H1 (cell line): ENCODE measurements around the gene MOGAT2. TPM values are rescaled to one million over a fixed set of nuclear protein-coding genes. Genes with fewer than 3 reads are reported as not detected.
A peak's percentile ranks its signal among the peaks of the same experiment; 100 is the strongest.

ENCODE experiments used
- CTCF ChIA-PET: fragments of 300-600 bp; sonication (Branson Sonifier 250); formaldehyde crosslinking; loops from one replicate; lab custom pipeline; 2021; ENCODE audit not compliant: partially characterized antibody; lab: Charles Lee
- POLR2A ChIA-PET: fragments of 300-600 bp; sonication (Branson Sonifier 250); formaldehyde crosslinking; loops from one replicate; lab custom pipeline; 2021; ENCODE audit warnings: inconsistent platforms; ENCODE audit not compliant: partially characterized antibody; lab: Charles Lee
- DNase-seq, 2 experiments: peaks; one replicate each; pipeline versions ENCODE4 v3.0.0 to v3.0.0-alpha.2; 2010 to 2022; ENCODE audit warnings: low spot score in 2 of 2, low read depth in 1 of 2, mixed read lengths in 1 of 2
- FAIRE-seq: peaks from 2 replicates; lab custom pipeline; 2011; peaks lifted over from hg19 to GRCh38; lab: Jason Lieb, UNC
- H2AFZ ChIP-seq: 2 replicates; pipeline ENCODE4 v1.8.1; 2012; ENCODE audit warnings: low read length, inconsistent platforms
- H2AK5ac ChIP-seq: 2 replicates; pipeline ENCODE4 v1.6.1; 2013; ENCODE audit warnings: low read depth, low read length
- H2BK120ac ChIP-seq: replicated peaks from 2 replicates; pipeline ENCODE3; 2013; ENCODE audit warnings: low read depth, low read length, inconsistent platforms
- H2BK12ac ChIP-seq: 2 replicates; pipeline ENCODE4 v1.6.1; 2013; ENCODE audit warnings: low read depth, low read length
- H2BK15ac ChIP-seq: 2 replicates; pipeline ENCODE4 v1.6.1; 2013; ENCODE audit warnings: low read length
- H2BK20ac ChIP-seq: 2 replicates; pipeline ENCODE4 v1.6.1; 2013; ENCODE audit warnings: low read length
- H2BK5ac ChIP-seq: 2 replicates; pipeline ENCODE4 v1.6.1; 2013; ENCODE audit warnings: low read depth, low read length
- H3K14ac ChIP-seq: 2 replicates; pipeline ENCODE4 v1.6.1; 2013; ENCODE audit warnings: inconsistent platforms; ENCODE audit not compliant: insufficient read length
- H3K18ac ChIP-seq: 2 replicates; pipeline ENCODE4 v1.6.1; 2013; ENCODE audit warnings: low read length; ENCODE audit errors: extremely low read depth
- H3K23ac ChIP-seq: 2 replicates; pipeline ENCODE4 v1.6.1; 2013; ENCODE audit warnings: inconsistent platforms; ENCODE audit not compliant: insufficient read length
- H3K23me2 ChIP-seq: 2 replicates; pipeline ENCODE4 v1.6.1; 2013; ENCODE audit warnings: low read depth, low read length
- H3K27ac ChIP-seq: 2 replicates; pipeline ENCODE4 v1.6.1; 2011; ENCODE audit warnings: low read depth, low read length, inconsistent platforms
- H3K27me3 ChIP-seq, 4 experiments: replicated peaks in 1 of 4; 1 replicate in 1 of 4; 2 replicates in 3 of 4; pipeline versions ENCODE4 v1.6.1 to v1.8.1; 2011 to 2013; ENCODE audit warnings: low read length in 3 of 4, mild to moderate bottlenecking in 3 of 4, inconsistent platforms in 2 of 4, mixed read lengths in 2 of 4, moderate library complexity in 1 of 4; ENCODE audit not compliant: control insufficient read depth in 3 of 4, insufficient read depth in 3 of 4; ENCODE audit errors: extremely low read depth in 1 of 4
- H3K36me3 ChIP-seq, 4 experiments: 2 replicates each; pipeline versions ENCODE4 v1.6.1 to v1.8.1; 2011 to 2013; ENCODE audit warnings: mild to moderate bottlenecking in 4 of 4, low read length in 3 of 4, moderate library complexity in 2 of 4, control low read depth in 1 of 4, inconsistent platforms in 1 of 4; ENCODE audit not compliant: insufficient read depth in 4 of 4, control insufficient read depth in 2 of 4
- H3K4ac ChIP-seq: replicated peaks from 2 replicates; pipeline ENCODE3; 2013; ENCODE audit warnings: low read length, low read depth, mixed read lengths, inconsistent platforms; ENCODE audit not compliant: insufficient read length
- H3K4me1 ChIP-seq, 4 experiments: replicated peaks in 1 of 4; 1 replicate in 1 of 4; 2 replicates in 3 of 4; pipeline versions ENCODE4 v1.6.1 to v1.8.1; 2011 to 2013; ENCODE audit warnings: low read length in 3 of 4, inconsistent platforms in 2 of 4, mixed read lengths in 1 of 4; ENCODE audit not compliant: insufficient read depth in 4 of 4, control insufficient read depth in 3 of 4
- H3K4me2 ChIP-seq, 2 experiments: 2 replicates each; pipeline versions ENCODE4 v1.6.1 to v1.8.1; 2011 to 2013; ENCODE audit warnings: low read depth in 2 of 2, low read length in 2 of 2, control low read depth in 1 of 2, inconsistent platforms in 1 of 2, mild to moderate bottlenecking in 1 of 2; ENCODE audit not compliant: insufficient read depth in 1 of 2
- H3K4me3 ChIP-seq, 4 experiments: fragments of 200-600, 300-600 bp in 1 of 4; sonication (generic), shearing (Covaris generic), sonication (Bioruptor Twin) in 1 of 4; 2 replicates each; pipeline versions ENCODE4 v1.5.1 to v1.8.1; 2011 to 2016; ENCODE audit warnings: low read length in 4 of 4, low read depth in 3 of 4, control low read depth in 2 of 4, inconsistent platforms in 2 of 4, mild to moderate bottlenecking in 2 of 4, mixed read lengths in 1 of 4, moderate library complexity in 1 of 4; ENCODE audit not compliant: insufficient read depth in 2 of 4; ENCODE audit errors: extremely low read depth in 1 of 4
- H3K56ac ChIP-seq: replicated peaks from 2 replicates; pipeline ENCODE3; 2013; ENCODE audit warnings: low read depth, mild to moderate bottlenecking, mixed read lengths, low read length, inconsistent platforms; ENCODE audit not compliant: insufficient read length
- H3K79me1 ChIP-seq: 2 replicates; pipeline ENCODE4 v1.6.1; 2013; ENCODE audit warnings: low read depth, low read length, control low read depth
- H3K79me2 ChIP-seq, 2 experiments: 2 replicates each; pipeline versions ENCODE4 v1.6.1 to v1.8.1; 2012 to 2013; ENCODE audit warnings: low read length in 2 of 2, mild to moderate bottlenecking in 2 of 2, inconsistent platforms in 1 of 2; ENCODE audit not compliant: insufficient read depth in 2 of 2, control insufficient read depth in 1 of 2
- H3K9ac ChIP-seq, 4 experiments: replicated peaks in 1 of 4; 1 replicate in 1 of 4; 2 replicates in 3 of 4; pipeline versions ENCODE4 v1.6.1 to v1.8.1; 2011 to 2013; ENCODE audit warnings: low read depth in 3 of 4, low read length in 3 of 4, control low read depth in 2 of 4, mild to moderate bottlenecking in 2 of 4, moderate library complexity in 2 of 4, inconsistent platforms in 1 of 4; ENCODE audit errors: extremely low read depth in 1 of 4
- H3K9me3 ChIP-seq, 2 experiments: 2 replicates each; pipeline versions ENCODE4 v1.6.1 to v1.8.1; 2012 to 2013; ENCODE audit warnings: mild to moderate bottlenecking in 2 of 2, moderate library complexity in 2 of 2, control low read depth in 1 of 2, inconsistent platforms in 1 of 2, low read depth in 1 of 2, low read length in 1 of 2, mixed read lengths in 1 of 2; ENCODE audit not compliant: insufficient read depth in 2 of 2
- H4K20me1 ChIP-seq, 2 experiments: replicated peaks in 1 of 2; 2 replicates each; pipeline versions ENCODE3 to v1.8.1; 2011 to 2013; ENCODE audit warnings: inconsistent platforms in 2 of 2, low read length in 2 of 2, mild to moderate bottlenecking in 1 of 2; ENCODE audit not compliant: insufficient read depth in 2 of 2, control insufficient read depth in 1 of 2
- H4K5ac ChIP-seq: 2 replicates; pipeline ENCODE4 v1.6.1; 2013; ENCODE audit warnings: low read length, low read depth, mixed read lengths, inconsistent platforms; ENCODE audit not compliant: insufficient read length
- H4K8ac ChIP-seq: 2 replicates; pipeline ENCODE4 v1.8.0; 2013; ENCODE audit warnings: mild to moderate bottlenecking, moderate library complexity, low read length, inconsistent platforms; ENCODE audit not compliant: insufficient read depth; ENCODE audit errors: extremely low read depth
- H4K91ac ChIP-seq: replicated peaks from 2 replicates; pipeline ENCODE3; 2013; ENCODE audit warnings: low read length, mixed read lengths, inconsistent platforms; ENCODE audit not compliant: insufficient read length
- ATF2 ChIP-seq: IDR thresholded peaks from 2 replicates; pipeline ENCODE4 v1.6.1; 2012; ENCODE audit warnings: low read length, inconsistent platforms
- ATF3 ChIP-seq: IDR thresholded peaks from 2 replicates; pipeline ENCODE4 v1.6.1; 2011; ENCODE audit warnings: low read depth, mild to moderate bottlenecking, low read length; ENCODE audit not compliant: insufficient read depth
- CTCF ChIP-seq, 3 experiments: IDR thresholded peaks; 1 replicate in 2 of 3; 2 replicates in 1 of 3; pipeline versions ENCODE4 v1.5.1 to v1.6.1; 2011; ENCODE audit warnings: low read length in 3 of 3, mild to moderate bottlenecking in 3 of 3, inconsistent platforms in 2 of 3, low read depth in 1 of 3, moderate library complexity in 1 of 3; ENCODE audit not compliant: insufficient read depth in 1 of 3; ENCODE audit errors: control extremely low read depth in 1 of 3
- POLR2A ChIP-seq, 2 experiments: IDR thresholded peaks; 1 replicate in 1 of 2; 2 replicates in 1 of 2; pipeline ENCODE4 v1.6.1; 2011; ENCODE audit warnings: low read depth in 2 of 2, low read length in 2 of 2, mild to moderate bottlenecking in 2 of 2; ENCODE audit errors: control extremely low read depth in 1 of 2
- POU5F1 ChIP-seq: IDR thresholded peaks from 2 replicates; pipeline ENCODE4 v1.6.1; 2011; ENCODE audit warnings: low read depth, mild to moderate bottlenecking, low read length, moderate library complexity
- SIRT6 ChIP-seq: IDR thresholded peaks from one replicate; pipeline ENCODE4 v1.7.1; 2012; ENCODE audit warnings: low read length, inconsistent platforms
- SIX5 ChIP-seq: IDR thresholded peaks from 2 replicates; pipeline ENCODE4 v1.6.1; 2011; ENCODE audit warnings: mild to moderate bottlenecking, low read depth, low read length
- WGBS, 2 experiments: shearing (Covaris generic) in 1 of 2; methylation state at CpG; one replicate each; pipeline versions ENCODE4 v1.1.6 to v1.1.7; 2013 to 2015; ENCODE audit warnings: low lambda C conversion rate in 2 of 2, mixed read lengths in 2 of 2, inconsistent platforms in 1 of 2, low coverage in 1 of 2, missing lambda C conversion rate in 1 of 2; ENCODE audit not compliant: insufficient replicate concordance in 2 of 2, insufficient coverage in 1 of 2, insufficient read length in 1 of 2; ENCODE audit errors: extremely low coverage in 1 of 2, missing lambda C conversion rate in 1 of 2; 5-methylcytosine and 5-hydroxymethylcytosine counted together
- polyA plus RNA-seq, 7 experiments: library from polyadenylated mRNA; depleted of rRNA in 3 of 7; stranded (reverse) in 5 of 7; unstranded in 2 of 7; fragments of >200 nt in 5 of 7; fragments of 200-250 nt in 2 of 7; gene quantifications; 1 replicate in 5 of 7; 2 replicates in 1 of 7; 4 replicates in 1 of 7; pipeline versions ENCODE4 v1.2.1 to v1.2.3, GENCODE V29; 2011 to 2013; ENCODE audit warnings: missing spikeins in 2 of 7, mixed read lengths in 2 of 7
- total RNA-seq: library from RNA; stranded (reverse); fragmentation: NEBNext Ultra II Directional; extraction: Animal tissue kit (Norgen Biotek cat#: 25700); gene quantifications from 2 replicates; pipeline ENCODE4 v1.2.1, GENCODE V29; 2021

MOGAT2 gene
- total and polyA plus RNA-seq, 2 of the 8 experiments (the other 6 are each of a cell fraction or from before 2014, with no cell fraction given): not detected

- H3K79me1 ChIP-seq: no peaks in the 10 kb centered on the region
- H4K20me1 ChIP-seq: no peaks in the 10 kb centered on the region
- H2BK5ac ChIP-seq: no peak overlapping the region
- peaks cover 0 to 3% (median 0%) of the 10 kb centered on the region in 4 experiments; a peak in 2 of 7 replicates for H3K4me1 ChIP-seq
- no peaks in the 10 kb centered on the region for H3K36me3 ChIP-seq
- DNase-seq (no peak), FAIRE-seq (no peak)
- peak overlapping the region; percentile 11; the same call in 1 of the 2 replicates for H4K8ac ChIP-seq
- no peak overlapping the region for H4K5ac ChIP-seq
- H3K56ac ChIP-seq: no peak overlapping the region
- no peak overlapping the region for H2BK120ac ChIP-seq
- H3K4ac ChIP-seq: no peak overlapping the region
- no peak overlapping the region for H3K4me3 ChIP-seq
- H3K14ac ChIP-seq: no peak overlapping the region
- no peak overlapping the region for H2AK5ac ChIP-seq
- no peaks in the 10 kb centered on the region for H3K23me2 ChIP-seq
- no peak overlapping the region for H3K27ac ChIP-seq
- H2BK15ac ChIP-seq: no peak overlapping the region
- ChIA-PET CTCF (interaction anchor here (0.6 to 2.8 kb wide), 8 partner anchors 9 to 330 kb away, joined by 3 to 10 read pairs (median 3); no protein-coding TSS in a partner anchor), POLR2A (no interaction called here)
- peaks cover 0 to 15% (median 3%) of the 10 kb centered on the region in 4 experiments; a peak in 4 of 7 replicates for H3K27me3 ChIP-seq
- H2AFZ ChIP-seq: no peak overlapping the region; the same call in 1 of the 2 replicates
- H2BK12ac ChIP-seq: no peak overlapping the region
- H3K23ac ChIP-seq: no peak overlapping the region
- whole genome bisulfite sequencing, 2 experiments: 76% methylated on average over 7 of the region's 7 CpGs; no CpG with 5 or more reads in 1 of the 2 experiments
- no peak overlapping the region for H2BK20ac ChIP-seq
- H3K9me3 ChIP-seq: no peaks in the 10 kb centered on the region
- H3K9ac ChIP-seq: no peak overlapping the region
- H3K79me2 ChIP-seq: no peaks in the 10 kb centered on the region
- H3K4me2 ChIP-seq: no peak overlapping the region
- H3K18ac ChIP-seq: no peak overlapping the region
- H4K91ac ChIP-seq: no peak overlapping the region
- TF ChIP-seq POU5F1 (no peak), ATF3 (no peak), CTCF (IDR thresholded peaks at IDR 0.05; ENCODE audit: control extremely low read depth in 1 of 3, insufficient read depth in 1 of 3, low read depth in 1 of 3, low read length in 3 of 3) (no peak), ATF2 (no peak), SIX5 (no peak), POLR2A (IDR thresholded peaks at IDR 0.05; ENCODE audit: control extremely low read depth in 1 of 2, low read depth in 2 of 2, low read length in 2 of 2) (no peak), SIRT6 (no peak)
These were observed 1.0 kb downstream of the MOGAT2 start for GRCh38 chr11:75718419-75719339.
